ENCODE measurements around the gene NEDD4L.

The NEDD4L gene

DNA sequence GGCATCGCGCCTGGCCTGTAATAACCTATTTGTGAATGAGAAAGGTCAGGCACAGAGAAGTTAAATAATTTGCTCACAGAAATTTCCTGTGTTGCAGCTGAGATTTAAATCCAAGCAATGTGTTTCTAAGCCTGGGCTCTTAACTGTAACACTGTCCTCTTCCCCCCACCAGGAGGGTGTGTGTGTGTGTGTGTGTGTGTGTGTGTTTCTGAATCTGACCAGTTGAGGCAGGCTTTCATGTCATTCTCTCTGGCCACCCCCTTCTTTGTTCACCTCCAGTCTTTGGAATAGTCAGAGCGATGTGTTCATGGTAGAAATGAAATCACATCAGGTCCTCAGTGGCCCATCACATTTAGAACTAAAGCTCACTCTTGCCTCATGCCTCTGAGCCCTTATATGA lies 81.2 kb downstream of the NEDD4L start:
- Histone ChIP-seq H3K9ac (no peak overlapping the region), H3K27me3 (no peaks in the 10 kb centered on the region), H3K36me3 (peaks cover 25% of the 10 kb centered on the region; the same call in 1 of the 2 replicates), H4K20me1 (peaks cover 10% of the 10 kb centered on the region; the same call in 1 of the 2 replicates), H3K4me1 (no peaks in the 10 kb centered on the region), H3K4me2 (no peak overlapping the region), H3K9me3 (peaks cover 24% of the 10 kb centered on the region), H3K4me3 (no peak overlapping the region), H3K27ac (no peak overlapping the region)
- TF ChIP-seq Cebpa-rat (IDR thresholded peaks at IDR 0.05), result no peak

GRCh38 chr18:58125756-58126155 lies 81.7 kb downstream of the NEDD4L start:
- peaks cover 25% of the 10 kb centered on the region for H3K9me3 ChIP-seq
- no peak overlapping the region for H3K27ac ChIP-seq
- H3K4me3 ChIP-seq, result no peak overlapping the region
- no peak for TF ChIP-seq Cebpa-rat (IDR thresholded peaks at IDR 0.05)
- H3K4me1 ChIP-seq, result no peaks in the 10 kb centered on the region
- H3K27me3 ChIP-seq, result no peaks in the 10 kb centered on the region
- peaks cover 25% of the 10 kb centered on the region; the same call in 1 of the 2 replicates for H3K36me3 ChIP-seq
- H3K4me2 ChIP-seq, result no peak overlapping the region
- H4K20me1 ChIP-seq, result peaks cover 10% of the 10 kb centered on the region; the same call in 1 of the 2 replicates
- no peak overlapping the region for H3K9ac ChIP-seq

- H3K4me2 ChIP-seq, result no peak overlapping the region
- H3K27ac ChIP-seq, result no peak overlapping the region
- H3K36me3 ChIP-seq, result peaks cover 25% of the 10 kb centered on the region; the same call in 1 of the 2 replicates
- H3K4me3 ChIP-seq, result no peak overlapping the region
- H3K27me3 ChIP-seq, result no peaks in the 10 kb centered on the region
- peaks cover 35% of the 10 kb centered on the region for H4K20me1 ChIP-seq
- H3K9me3 ChIP-seq, result peaks cover 25% of the 10 kb centered on the region
- no peak overlapping the region for H3K9ac ChIP-seq
- peaks cover 20% of the 10 kb centered on the region for H3K4me1 ChIP-seq
- no peak for TF ChIP-seq Cebpa-rat (IDR thresholded peaks at IDR 0.05)
Observed at GRCh38 chr18:58128381-58129374, 84.7 kb downstream of the NEDD4L start.

GRCh38 chr18:58132595-58133261 lies 88.7 kb downstream of the NEDD4L start:
- no peak overlapping the region for H3K27ac ChIP-seq

DNA sequence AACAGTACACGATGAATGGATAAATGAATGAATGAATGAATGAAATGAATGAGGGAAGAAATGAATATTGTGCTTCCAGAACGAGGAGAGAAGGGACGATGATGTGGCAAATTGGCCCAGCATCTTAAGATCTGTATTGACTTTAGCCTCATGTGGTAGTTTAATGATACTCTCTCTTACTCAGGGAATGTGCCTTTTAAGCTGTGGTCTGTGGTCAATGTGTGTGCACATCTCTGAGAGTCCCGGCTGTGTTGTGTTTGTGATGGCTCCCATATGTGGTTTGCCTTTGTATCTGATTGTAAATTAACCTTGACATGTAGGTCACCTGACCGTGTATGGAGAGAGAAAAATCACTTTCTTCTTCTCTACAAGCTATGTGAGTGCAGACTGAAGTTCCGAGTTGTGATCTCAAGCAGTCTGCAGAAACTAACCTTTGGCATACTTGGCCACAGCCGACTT lies 91.2 kb downstream of the NEDD4L start:
- H3K4me2 ChIP-seq, result peak overlapping the region; percentile 11; the same call in 1 of the 2 replicates
- H3K27me3 ChIP-seq, result no peaks in the 10 kb centered on the region
- H3K4me1 ChIP-seq, result peaks cover 54% of the 10 kb centered on the region
- H3K9me3 ChIP-seq, result peaks cover 1% of the 10 kb centered on the region; the same call in 1 of the 2 replicates
- peaks cover 40% of the 10 kb centered on the region for H4K20me1 ChIP-seq
- H3K4me3 ChIP-seq, result no peak overlapping the region
- no peak overlapping the region for H3K27ac ChIP-seq
- no peak overlapping the region for H3K9ac ChIP-seq
- no peak for TF ChIP-seq Cebpa-rat (IDR thresholded peaks at IDR 0.05)
- no peaks in the 10 kb centered on the region for H3K36me3 ChIP-seq

More at GRCh38 chr18:58132595-58133261, 88.7 kb downstream of the NEDD4L start:
- Histone ChIP-seq H3K4me1 (peaks cover 36% of the 10 kb centered on the region), H3K27me3 (no peaks in the 10 kb centered on the region), H4K20me1 (peaks cover 31% of the 10 kb centered on the region), H3K4me2 (peak overlapping the region; percentile 59; the same call in 1 of the 2 replicates), H3K4me3 (no peak overlapping the region), H3K9me3 (peaks cover 25% of the 10 kb centered on the region), H3K36me3 (0 out of 2 replicates have a peak, but pooled peaks cover 13% of the 10 kb centered on the region), H3K9ac (no peak overlapping the region)
- no peak for TF ChIP-seq Cebpa-rat (IDR thresholded peaks at IDR 0.05)

GRCh38 chr18:58135701-58136331 lies 91.8 kb downstream of the NEDD4L start:
- TF ChIP-seq Cebpa-rat (IDR thresholded peaks at IDR 0.05), result no peak
- Histone ChIP-seq H3K4me1 (peaks cover 53% of the 10 kb centered on the region), H4K20me1 (peaks cover 46% of the 10 kb centered on the region), H3K9ac (no peak overlapping the region), H3K4me2 (no peak overlapping the region), H3K4me3 (no peak overlapping the region), H3K27me3 (no peaks in the 10 kb centered on the region), H3K36me3 (no peaks in the 10 kb centered on the region), H3K27ac (no peak overlapping the region), H3K9me3 (no peaks in the 10 kb centered on the region)

- Histone ChIP-seq H3K36me3 (no peaks in the 10 kb centered on the region), H3K27me3 (no peaks in the 10 kb centered on the region), H3K9ac (no peak overlapping the region), H4K20me1 (peaks cover 43% of the 10 kb centered on the region), H3K9me3 (no peaks in the 10 kb centered on the region), H3K4me3 (no peak overlapping the region), H3K27ac (no peak overlapping the region), H3K4me2 (no peak overlapping the region), H3K4me1 (peaks cover 42% of the 10 kb centered on the region)
- no peak for TF ChIP-seq Cebpa-rat (IDR thresholded peaks at IDR 0.05)
Observed at GRCh38 chr18:58136879-58137278, 92.9 kb downstream of the NEDD4L start.

GRCh38 chr18:58139459-58140386 lies 95.7 kb downstream of the NEDD4L start:
- TF ChIP-seq Cebpa-rat (IDR thresholded peaks at IDR 0.05), result no peak
- Histone ChIP-seq H3K4me3 (no peak overlapping the region), H3K9ac (no peak overlapping the region), H3K4me2 (peak overlapping the region; percentile 34), H3K27ac (no peak overlapping the region), H3K9me3 (no peaks in the 10 kb centered on the region), H3K36me3 (no peaks in the 10 kb centered on the region), H3K4me1 (peaks cover 46% of the 10 kb centered on the region), H3K27me3 (no peaks in the 10 kb centered on the region), H4K20me1 (peaks cover 32% of the 10 kb centered on the region)

All from BLaER1 (cell line).